Thoracic aorta (tissue), 2 donors: ENCODE measurements around the gene STK32B. TPM values are rescaled to one million over a fixed set of nuclear protein-coding genes. Genes with fewer than 3 reads are reported as not detected.

Experiments used
- ATAC-seq: fragments of 150-250 bp; one replicate; pipeline ENCODE4 v1.8.0; 2017; ENCODE audit warnings: low read depth; ENCODE audit not compliant: insufficient number of reproducible peaks, low FRiP score
- DNase-seq: peaks from one replicate; pipeline ENCODE4 v3.0.0-alpha.2; 2020; ENCODE audit warnings: low spot score
- H3K27ac ChIP-seq, 2 donors: fragments of 200-600 bp; sonication (generic); 1 replicate in 1 of 2; 2 replicates in 1 of 2; pipeline ENCODE4 v1.5.1; 2016; ENCODE audit warnings: mild to moderate bottlenecking in 2 of 2, moderate library complexity in 2 of 2
- H3K27me3 ChIP-seq: fragments of 200-600 bp; sonication (generic); replicated peaks from 2 replicates; pipeline ENCODE4 v1.6.0; 2016; ENCODE audit warnings: mild to moderate bottlenecking; ENCODE audit not compliant: insufficient read depth
- H3K36me3 ChIP-seq: fragments of 200-600 bp; sonication (generic); one replicate; pipeline ENCODE4 v1.5.1; 2016
- H3K4me1 ChIP-seq, 2 donors: fragments of 200-600 bp; sonication (generic); 1 replicate in 1 of 2; 2 replicates in 1 of 2; pipeline versions ENCODE4 v1.5.1 to v1.6.0; 2016; ENCODE audit warnings: low read depth in 2 of 2, mild to moderate bottlenecking in 1 of 2; ENCODE audit not compliant: control insufficient read depth in 1 of 2
- H3K4me3 ChIP-seq: fragments of 200-600 bp; sonication (generic); 2 replicates; pipeline ENCODE4 v1.5.1; 2016; ENCODE audit warnings: mild to moderate bottlenecking
- H3K9me3 ChIP-seq: fragments of 200-600 bp; sonication (generic); 2 replicates; pipeline ENCODE4 v1.5.1; 2016
- CTCF ChIP-seq: fragments of 200-600 bp; sonication (generic); IDR thresholded peaks from one replicate; pipeline ENCODE4 v1.5.1; 2019; ENCODE audit warnings: antibody characterized with exemption
- total RNA-seq, 2 donors: library from RNA; depleted of rRNA; stranded (reverse); fragments of >200 nt; gene quantifications; one replicate each; pipeline versions ENCODE4 v1.1.0 to v1.2.3, GENCODE V29; 2016

The STK32B gene
- total RNA-seq, 2 donors from 2014 or later = 4.5 to 7.0 TPM

GRCh38 chr4:5199912-5200311 is 148.6 kb downstream of the STK32B start:
- no peak for ATAC-seq
- H3K4me3 ChIP-seq = no peak overlapping the region
- TF ChIP-seq CTCF = no peak
- no peak overlapping the region for H3K27ac ChIP-seq
- no peaks in the 10 kb centered on the region for H3K9me3 ChIP-seq
- no peaks in the 10 kb centered on the region for H3K27me3 ChIP-seq
- no peaks in the 10 kb centered on the region for H3K36me3 ChIP-seq
- DNase-seq = no peak
- no peaks in the 10 kb centered on the region for H3K4me1 ChIP-seq

- DNase-seq (no peak), ATAC-seq (no peak)
- H3K36me3 ChIP-seq = no peaks in the 10 kb centered on the region
Measured at GRCh38 chr4:5200513-5200912, 149.2 kb downstream of the STK32B start.

DNA sequence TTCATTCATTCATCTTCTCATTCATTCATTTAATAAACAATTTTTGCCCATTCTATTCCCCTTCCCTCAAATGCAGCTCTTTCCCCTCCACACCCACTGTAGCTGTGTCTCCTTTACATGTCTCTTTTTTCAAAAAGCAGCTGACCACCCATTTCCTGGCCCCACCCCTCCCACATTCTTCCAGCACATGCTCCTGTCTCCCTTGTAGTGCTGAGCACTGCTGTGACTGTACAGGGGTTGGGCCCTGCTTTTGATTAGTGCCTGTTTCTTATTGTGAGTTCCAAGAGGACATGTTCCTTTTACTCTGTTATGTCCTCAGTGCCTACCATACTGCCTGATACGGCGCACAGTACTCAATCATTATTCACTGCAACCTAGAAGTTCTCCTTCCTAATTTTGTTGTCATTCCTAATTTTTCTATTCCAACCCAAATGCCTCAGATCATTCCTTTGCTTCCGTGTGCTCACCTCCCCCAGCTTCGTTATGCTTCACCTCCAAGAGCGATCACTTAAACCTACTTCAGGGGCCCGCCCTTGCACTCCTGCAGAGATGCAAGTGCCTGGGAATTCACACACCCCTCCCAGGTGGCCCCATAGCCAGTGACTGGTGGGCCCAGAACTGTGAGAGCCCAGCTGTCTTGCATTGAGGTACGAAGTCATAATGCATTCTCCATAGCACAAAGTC is 152.2 kb downstream of the STK32B start:
- ATAC-seq = no peak
- H3K36me3 ChIP-seq = no peaks in the 10 kb centered on the region
- DNase-seq = no peak
- H3K4me1 ChIP-seq = no peaks in the 10 kb centered on the region
- TF ChIP-seq CTCF = no peak
- H3K9me3 ChIP-seq = no peaks in the 10 kb centered on the region
- no peak overlapping the region for H3K4me3 ChIP-seq
- H3K27me3 ChIP-seq = no peaks in the 10 kb centered on the region
- H3K27ac ChIP-seq = no peak overlapping the region

More at GRCh38 chr4:5200513-5200912, 149.2 kb downstream of the STK32B start:
- no peak overlapping the region for H3K27ac ChIP-seq
- no peaks in the 10 kb centered on the region for H3K9me3 ChIP-seq
- H3K4me3 ChIP-seq = no peak overlapping the region
- no peaks in the 10 kb centered on the region for H3K27me3 ChIP-seq
- no peaks in the 10 kb centered on the region for H3K4me1 ChIP-seq
- TF ChIP-seq CTCF = no peak

GRCh38 chr4:5203993-5204310 is 152.7 kb downstream of the STK32B start:
- H3K27me3 ChIP-seq = no peaks in the 10 kb centered on the region
- no peak for ATAC-seq
- H3K27ac ChIP-seq = no peak overlapping the region
- DNase-seq = no peak
- no peaks in the 10 kb centered on the region for H3K9me3 ChIP-seq
- no peaks in the 10 kb centered on the region for H3K36me3 ChIP-seq
- no peak overlapping the region for H3K4me3 ChIP-seq
- TF ChIP-seq CTCF = no peak
- H3K4me1 ChIP-seq = no peaks in the 10 kb centered on the region

GRCh38 chr4:5204781-5205180 is 153.5 kb downstream of the STK32B start:
- Histone ChIP-seq H3K27ac (no peak overlapping the region), H3K4me1 (no peaks in the 10 kb centered on the region), H3K4me3 (no peak overlapping the region), H3K27me3 (no peaks in the 10 kb centered on the region), H3K36me3 (no peaks in the 10 kb centered on the region), H3K9me3 (no peaks in the 10 kb centered on the region)
- no peak for DNase-seq
- no peak for ATAC-seq
- no peak for TF ChIP-seq CTCF
